Activated CD8-positive, alpha-beta memory T cell treated with anti-CD3 and anti-CD28 coated beads for 36 hours (primary cell): ENCODE results near the gene HEXB. TPM values are rescaled to one million over a fixed set of nuclear protein-coding genes. Genes with fewer than 3 reads are reported as not detected.
"Not testable (repeated sequence)": the region's sequence is repeated elsewhere in the genome, so short reads cannot be mapped to it uniquely, and the experiment has no call there.

Experiments used
- CTCF ChIA-PET: fragments of 350-600 bp; sonication (Branson Sonifier 250); formaldehyde crosslinking; loops from one replicate; lab custom pipeline; 2021; ENCODE audit warnings: antibody characterized with exemption; lab: Charles Lee
- POLR2A ChIA-PET: fragments of 350-600 bp; sonication (Branson Sonifier 250); formaldehyde crosslinking; loops from one replicate; lab custom pipeline; 2021; ENCODE audit warnings: antibody characterized with exemption; lab: Charles Lee
- total RNA-seq, 2 experiments: library from RNA; stranded (reverse); gene quantifications; one replicate each; pipeline ENCODE4 v1.2.3, GENCODE V29; 2021

HEXB gene
- total RNA-seq, 2 experiments from 2014 or later = 60.6 to 65.0 TPM

- POLR2A ChIA-PET = no interaction called here
- CTCF ChIA-PET = interaction anchor here (1.4 kb wide), 1 partner anchor 13 kb away, joined by 4 read pairs; the partner anchor contains the start of gene ENC1
These were observed 31.0 kb upstream of the HEXB start for GRCh38 chr5:74653991-74654390.

GRCh38 chr5:74655206-74655605, 29.8 kb upstream of the HEXB start:
- ChIA-PET CTCF (no interaction called here), POLR2A (no interaction called here)

- POLR2A ChIA-PET = no interaction called here
- CTCF ChIA-PET = interaction anchor here (0.6 kb wide), 1 partner anchor 15 kb away, joined by 3 read pairs; no protein-coding TSS in a partner anchor
These were observed 29.3 kb upstream of the HEXB start for GRCh38 chr5:74655716-74656115.

GRCh38 chr5:74657165-74657564, 27.9 kb upstream of the HEXB start:
- CTCF ChIA-PET = no interaction called here

GRCh38 chr5:74659172-74659571, 25.9 kb upstream of the HEXB start:
- POLR2A ChIA-PET = no interaction called here
- CTCF ChIA-PET = no interaction called here

More at GRCh38 chr5:74657165-74657564, 27.9 kb upstream of the HEXB start:
- POLR2A ChIA-PET = no interaction called here

GRCh38 chr5:74660140-74660539, 24.9 kb upstream of the HEXB start:
- CTCF ChIA-PET = interaction anchor here (0.5 kb wide), 1 partner anchor 14 kb away, joined by 3 read pairs; no protein-coding TSS in a partner anchor

GRCh38 chr5:74660873-74661272, 24.2 kb upstream of the HEXB start:
- POLR2A ChIA-PET = no interaction called here
- CTCF ChIA-PET = no interaction called here

More at GRCh38 chr5:74660140-74660539, 24.9 kb upstream of the HEXB start:
- POLR2A ChIA-PET = no interaction called here

- POLR2A ChIA-PET = no interaction called here
- CTCF ChIA-PET = no interaction called here
These were observed 20.5 kb upstream of the HEXB start for GRCh38 chr5:74664551-74664950.

- CTCF ChIA-PET = no interaction called here
- POLR2A ChIA-PET = no interaction called here
These were observed 19.8 kb upstream of the HEXB start for GRCh38 chr5:74665273-74665672.

- ChIA-PET CTCF (no interaction called here), POLR2A (no interaction called here)
These were observed 19.2 kb upstream of the HEXB start for GRCh38 chr5:74665816-74666215.

- CTCF ChIA-PET = no interaction called here
- POLR2A ChIA-PET = no interaction called here
These were observed 17.6 kb upstream of the HEXB start for GRCh38 chr5:74667396-74667795.

GRCh38 chr5:74669821-74670220, 15.2 kb upstream of the HEXB start:
- ChIA-PET POLR2A (no interaction called here), CTCF (interaction anchor here (0.7 kb wide), 1 partner anchor 14 kb away, joined by 3 read pairs; no protein-coding TSS in a partner anchor)

GRCh38 chr5:74670396-74671038, 14.5 kb upstream of the HEXB start:
- ChIA-PET CTCF (interaction anchor here (0.7 kb wide), 1 partner anchor 14 kb away, joined by 3 read pairs; no protein-coding TSS in a partner anchor), POLR2A (no interaction called here)

- ChIA-PET CTCF (no interaction called here), POLR2A (no interaction called here)
These were observed 12.7 kb upstream of the HEXB start for GRCh38 chr5:74672215-74672877.

GRCh38 chr5:74673011-74673790, 11.8 kb upstream of the HEXB start:
- CTCF ChIA-PET = no interaction called here
- POLR2A ChIA-PET = no interaction called here

- CTCF ChIA-PET = not testable (repeated sequence)
These were observed 8.6 kb upstream of the HEXB start for GRCh38 chr5:74676466-74676865.

GRCh38 chr5:74678123-74678522, 6.9 kb upstream of the HEXB start:
- CTCF ChIA-PET, POLR2A ChIA-PET: not testable (repeated sequence)

More at GRCh38 chr5:74676466-74676865, 8.6 kb upstream of the HEXB start:
- POLR2A ChIA-PET = not testable (repeated sequence)

- POLR2A ChIA-PET, CTCF ChIA-PET: not testable (repeated sequence)
These were observed 5.7 kb upstream of the HEXB start for GRCh38 chr5:74679300-74679699.

GRCh38 chr5:74679966-74680365, 5.1 kb upstream of the HEXB start:
- POLR2A ChIA-PET = no interaction called here
- CTCF ChIA-PET = no interaction called here

GRCh38 chr5:74685979-74686631, 1.1 kb downstream of the HEXB start:
- ChIA-PET POLR2A (no interaction called here), CTCF (no interaction called here)
